PFSK-1 (cell line): ENCODE data around the gene IKBKE.

ENCODE experiments used
- FOXP2 ChIP-seq: optimal IDR thresholded peaks from 2 replicates; pipeline ENCODE3; 2011; ENCODE audit warnings: borderline replicate concordance, control low read depth, inconsistent platforms; ENCODE audit not compliant: insufficient read depth; ENCODE audit errors: extremely low read length, extremely low read depth
- POLR2AphosphoS5 ChIP-seq: IDR thresholded peaks from 2 replicates; pipeline ENCODE4 v1.6.1; 2012; ENCODE audit warnings: low read depth, mild to moderate bottlenecking, control low read depth, low read length, moderate library complexity
- SIN3A ChIP-seq: IDR thresholded peaks from 2 replicates; pipeline ENCODE4 v1.6.1; 2012; ENCODE audit warnings: mild to moderate bottlenecking, low read length, moderate library complexity, borderline replicate concordance; ENCODE audit not compliant: insufficient read depth
- TAF1 ChIP-seq: IDR thresholded peaks from 2 replicates; pipeline ENCODE4 v1.6.1; 2012; ENCODE audit warnings: low read length, control low read depth, borderline replicate concordance; ENCODE audit not compliant: insufficient read depth
- TF ChIP-seq, protein P1 (sequence below), 2 experiments: IDR thresholded peaks; 2 replicates each; pipeline versions ENCODE4 v1.6.1 to v1.8.0; 2011 to 2012; ENCODE audit warnings: low read depth in 2 of 2, low read length in 2 of 2, control low read depth in 1 of 2, inconsistent platforms in 1 of 2, mild to moderate bottlenecking in 1 of 2, moderate library complexity in 1 of 2; ENCODE audit not compliant: insufficient read depth in 1 of 2

IKBKE gene

DNA sequence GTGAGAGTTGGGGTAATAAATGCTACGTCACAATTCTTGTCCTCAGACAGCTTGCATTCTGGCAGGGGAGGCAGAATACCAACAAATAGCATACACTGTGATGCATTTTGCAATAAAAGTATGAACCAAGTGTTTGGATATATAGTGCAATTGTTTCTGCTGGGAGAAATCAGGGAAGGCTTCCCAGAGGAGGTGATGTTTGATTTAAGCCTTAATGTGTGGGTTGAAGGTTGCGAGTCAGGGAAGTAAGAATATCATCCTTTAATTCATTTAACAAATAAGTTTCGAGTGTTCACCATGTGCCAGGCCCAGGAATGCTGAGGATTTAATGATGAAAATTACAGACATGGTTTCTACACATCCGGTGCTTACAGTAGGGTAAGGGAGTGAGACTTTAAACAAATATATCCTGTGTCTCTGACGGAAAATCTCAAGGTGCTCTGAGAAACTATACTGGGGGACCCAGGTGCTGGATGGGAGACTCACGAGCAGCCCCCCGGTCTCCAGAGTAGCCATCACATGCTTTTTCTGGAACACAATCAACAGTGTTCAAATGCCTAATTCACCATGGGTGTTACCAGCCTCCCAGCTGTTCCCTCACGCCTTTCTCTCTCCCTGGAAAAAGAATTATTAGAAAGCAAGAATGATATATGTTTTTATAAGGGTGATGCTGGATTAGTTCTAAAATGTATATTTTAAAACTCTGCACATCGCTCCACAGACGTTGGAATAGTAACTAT lies 68.8 kb downstream of the IKBKE start:
- TF ChIP-seq TAF1 (no peak), POLR2AphosphoS5 (no peak), SIN3A (no peak), FOXP2 (no peak)
- TF ChIP-seq, protein P1, sequence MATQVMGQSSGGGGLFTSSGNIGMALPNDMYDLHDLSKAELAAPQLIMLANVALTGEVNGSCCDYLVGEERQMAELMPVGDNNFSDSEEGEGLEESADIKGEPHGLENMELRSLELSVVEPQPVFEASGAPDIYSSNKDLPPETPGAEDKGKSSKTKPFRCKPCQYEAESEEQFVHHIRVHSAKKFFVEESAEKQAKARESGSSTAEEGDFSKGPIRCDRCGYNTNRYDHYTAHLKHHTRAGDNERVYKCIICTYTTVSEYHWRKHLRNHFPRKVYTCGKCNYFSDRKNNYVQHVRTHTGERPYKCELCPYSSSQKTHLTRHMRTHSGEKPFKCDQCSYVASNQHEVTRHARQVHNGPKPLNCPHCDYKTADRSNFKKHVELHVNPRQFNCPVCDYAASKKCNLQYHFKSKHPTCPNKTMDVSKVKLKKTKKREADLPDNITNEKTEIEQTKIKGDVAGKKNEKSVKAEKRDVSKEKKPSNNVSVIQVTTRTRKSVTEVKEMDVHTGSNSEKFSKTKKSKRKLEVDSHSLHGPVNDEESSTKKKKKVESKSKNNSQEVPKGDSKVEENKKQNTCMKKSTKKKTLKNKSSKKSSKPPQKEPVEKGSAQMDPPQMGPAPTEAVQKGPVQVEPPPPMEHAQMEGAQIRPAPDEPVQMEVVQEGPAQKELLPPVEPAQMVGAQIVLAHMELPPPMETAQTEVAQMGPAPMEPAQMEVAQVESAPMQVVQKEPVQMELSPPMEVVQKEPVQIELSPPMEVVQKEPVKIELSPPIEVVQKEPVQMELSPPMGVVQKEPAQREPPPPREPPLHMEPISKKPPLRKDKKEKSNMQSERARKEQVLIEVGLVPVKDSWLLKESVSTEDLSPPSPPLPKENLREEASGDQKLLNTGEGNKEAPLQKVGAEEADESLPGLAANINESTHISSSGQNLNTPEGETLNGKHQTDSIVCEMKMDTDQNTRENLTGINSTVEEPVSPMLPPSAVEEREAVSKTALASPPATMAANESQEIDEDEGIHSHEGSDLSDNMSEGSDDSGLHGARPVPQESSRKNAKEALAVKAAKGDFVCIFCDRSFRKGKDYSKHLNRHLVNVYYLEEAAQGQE (IDR thresholded peaks at IDR 0.05; ENCODE audit: insufficient read depth in 1 of 2, low read depth in 2 of 2, low read length in 2 of 2) = no peak

DNA sequence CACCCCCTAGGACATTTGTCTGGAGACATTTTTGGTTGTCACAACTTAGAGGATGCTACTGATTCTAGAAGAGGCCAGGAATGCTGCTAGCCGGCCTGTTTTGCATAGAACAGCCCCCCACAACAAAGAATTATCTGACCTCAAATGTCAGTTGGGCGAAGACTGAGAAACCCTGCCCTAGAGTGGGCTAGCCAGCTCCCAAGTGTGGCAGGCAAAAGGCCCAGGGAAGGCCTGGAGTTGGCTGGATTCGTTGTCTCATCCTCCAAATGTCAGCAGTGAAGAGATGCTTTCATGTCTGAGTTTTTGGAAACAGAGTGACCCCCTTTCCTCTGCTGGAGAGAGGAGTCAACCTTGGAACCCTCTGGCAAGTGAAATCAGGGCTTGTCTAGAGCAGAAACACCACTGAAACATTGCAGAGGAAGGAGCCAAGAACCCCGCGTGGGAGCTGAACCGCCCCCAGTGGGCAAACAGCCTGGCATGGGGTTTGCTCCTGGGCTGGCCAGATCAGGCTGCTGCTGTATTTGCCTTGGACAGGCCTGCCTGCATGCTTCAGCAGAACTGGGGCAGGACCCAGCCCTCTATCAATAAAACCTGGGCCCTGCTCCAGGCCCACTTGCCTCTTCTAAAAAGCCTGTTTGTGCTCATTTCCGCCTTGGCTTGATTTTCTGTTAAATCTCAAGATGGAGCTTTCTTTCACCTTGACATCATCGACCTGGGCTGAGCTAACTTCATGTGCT lies 69.9 kb downstream of the IKBKE start:
- no peak for TF ChIP-seq SIN3A
- no peak for TF ChIP-seq FOXP2

DNA sequence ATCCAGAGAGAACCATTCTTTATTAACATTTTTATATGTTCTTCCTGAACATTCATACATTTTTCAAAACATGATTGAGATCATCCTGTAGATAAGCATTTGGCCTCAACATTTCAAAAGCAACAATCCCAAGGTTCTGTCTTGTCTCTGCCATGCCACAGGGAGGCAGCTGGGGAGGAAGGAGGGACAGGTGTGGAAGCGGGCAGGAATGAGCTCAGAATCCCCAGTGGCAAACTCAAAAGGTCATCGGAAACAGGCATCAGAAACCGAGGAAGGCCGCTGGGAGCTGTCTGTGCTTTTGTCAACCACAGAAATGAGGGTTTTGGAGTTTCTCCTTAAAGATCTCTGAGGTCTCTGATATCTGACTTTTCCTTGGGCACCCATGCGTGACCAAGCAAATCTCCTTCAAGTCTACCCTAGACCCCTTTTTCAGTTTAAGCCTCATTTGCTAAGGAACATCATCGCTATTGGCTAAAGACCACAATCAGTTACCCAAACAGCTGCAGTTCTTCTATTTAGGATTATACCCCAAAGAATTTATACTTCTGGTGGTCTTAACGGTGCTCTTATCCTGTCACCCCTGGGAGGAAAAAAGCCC lies 71.1 kb downstream of the IKBKE start:
- no peak for TF ChIP-seq SIN3A
- TF ChIP-seq, protein P1 (IDR thresholded peaks at IDR 0.05; ENCODE audit: insufficient read depth in 1 of 2, low read depth in 2 of 2, low read length in 2 of 2) = no peak
- no peak for TF ChIP-seq POLR2AphosphoS5
- no peak for TF ChIP-seq TAF1
- no peak for TF ChIP-seq FOXP2

DNA sequence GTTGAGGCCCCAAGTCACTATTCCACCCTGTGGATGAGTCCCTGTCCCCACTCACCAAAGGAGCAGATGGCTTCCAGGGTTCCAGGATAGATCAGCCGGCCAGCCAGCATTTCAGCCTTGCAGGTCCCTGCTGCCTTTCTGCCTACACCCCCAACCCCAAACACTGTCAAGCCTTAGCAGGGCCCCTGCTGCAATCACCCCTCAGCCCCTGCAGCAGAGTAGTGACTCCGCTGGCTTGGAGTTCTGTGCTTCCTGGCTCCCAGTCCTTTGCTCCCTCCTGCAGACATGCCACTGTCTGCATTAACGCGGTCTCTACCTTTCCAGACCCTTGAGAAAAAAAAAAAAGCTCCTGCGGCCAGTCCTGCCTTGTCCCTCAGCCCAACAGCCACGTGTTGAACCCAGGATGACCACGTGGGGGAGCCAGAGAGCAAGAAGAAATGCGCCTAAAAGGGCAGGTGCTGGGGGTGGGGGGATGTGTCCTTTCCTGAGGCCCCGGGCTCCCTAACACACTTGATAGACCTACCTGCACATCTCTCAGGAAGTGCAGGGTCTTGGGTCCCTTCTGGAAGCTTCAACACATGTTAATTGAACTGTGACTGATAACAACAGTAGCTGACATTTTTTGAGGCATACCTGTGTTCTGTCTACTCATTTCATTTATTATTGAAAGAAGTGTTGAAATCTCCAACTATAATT lies 74.4 kb downstream of the IKBKE start:
- TF ChIP-seq SIN3A (no peak), TAF1 (no peak), FOXP2 (no peak), POLR2AphosphoS5 (no peak)
- TF ChIP-seq, protein P1 (IDR thresholded peaks at IDR 0.05; ENCODE audit: insufficient read depth in 1 of 2, low read depth in 2 of 2, low read length in 2 of 2) = no peak

DNA sequence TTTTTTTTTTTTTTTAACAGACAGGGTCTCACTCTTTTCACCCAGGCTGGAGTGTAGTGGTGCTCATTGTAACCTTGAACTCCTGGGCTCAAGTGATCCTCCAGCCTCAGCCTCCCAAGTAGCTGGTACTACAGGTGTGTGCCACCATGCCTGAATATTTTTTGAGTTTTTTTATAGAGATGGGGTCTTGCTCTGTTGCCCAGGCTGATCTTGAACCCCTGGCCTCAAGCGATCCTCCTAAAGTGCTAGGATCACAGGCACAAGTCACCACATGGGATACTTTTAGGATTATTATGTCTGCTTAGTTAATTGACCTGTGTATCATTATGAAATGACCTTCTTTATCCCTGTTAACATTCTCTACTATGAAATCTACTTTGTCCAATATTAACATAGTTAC lies 75.1 kb downstream of the IKBKE start:
- TF ChIP-seq TAF1 (no peak), SIN3A (no peak)
